ENCODE data around the gene PGBD1. TPM values are rescaled to one million over a fixed set of nuclear protein-coding genes. Genes with fewer than 3 reads are reported as not detected.
A peak's percentile ranks its signal among the peaks of the same experiment; 100 is the strongest.

The PGBD1 gene
- total RNA-seq, 1 donor from 2014 or later: 2.4 TPM

DNA sequence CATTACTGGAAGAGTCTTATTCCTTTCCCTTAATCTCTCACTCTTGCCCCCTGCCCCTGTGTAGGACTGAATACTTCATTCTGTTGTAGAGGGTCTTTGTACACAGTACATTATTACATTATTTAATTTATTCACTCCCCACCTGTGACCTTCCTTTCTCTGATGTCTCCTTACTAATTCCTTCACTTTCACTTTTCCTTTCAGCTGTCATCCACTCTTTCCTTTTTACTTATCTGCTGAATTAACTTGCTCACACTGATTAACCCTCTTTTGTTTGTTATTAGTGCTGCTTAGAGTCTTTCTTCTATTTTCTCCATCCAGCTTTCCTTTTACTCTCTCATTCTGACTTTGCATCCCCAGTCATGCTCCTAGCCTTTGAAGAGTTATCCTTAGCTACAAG is 6.5 kb upstream of the PGBD1 start:
- no peak for FAIRE-seq
- no peak for DNase-seq (ENCODE audit: low read depth)
- Histone ChIP-seq H3K36me3 (ENCODE audit: control insufficient read depth, insufficient read depth, low read length) (peaks cover 6% of the 10 kb centered on the region), H3K27me3 (ENCODE audit: control insufficient read depth, insufficient read depth, low read length) (no peaks in the 10 kb centered on the region), H3K4me3 (ENCODE audit: low read depth, low read length) (no peak overlapping the region)
- TF ChIP-seq, protein P1, sequence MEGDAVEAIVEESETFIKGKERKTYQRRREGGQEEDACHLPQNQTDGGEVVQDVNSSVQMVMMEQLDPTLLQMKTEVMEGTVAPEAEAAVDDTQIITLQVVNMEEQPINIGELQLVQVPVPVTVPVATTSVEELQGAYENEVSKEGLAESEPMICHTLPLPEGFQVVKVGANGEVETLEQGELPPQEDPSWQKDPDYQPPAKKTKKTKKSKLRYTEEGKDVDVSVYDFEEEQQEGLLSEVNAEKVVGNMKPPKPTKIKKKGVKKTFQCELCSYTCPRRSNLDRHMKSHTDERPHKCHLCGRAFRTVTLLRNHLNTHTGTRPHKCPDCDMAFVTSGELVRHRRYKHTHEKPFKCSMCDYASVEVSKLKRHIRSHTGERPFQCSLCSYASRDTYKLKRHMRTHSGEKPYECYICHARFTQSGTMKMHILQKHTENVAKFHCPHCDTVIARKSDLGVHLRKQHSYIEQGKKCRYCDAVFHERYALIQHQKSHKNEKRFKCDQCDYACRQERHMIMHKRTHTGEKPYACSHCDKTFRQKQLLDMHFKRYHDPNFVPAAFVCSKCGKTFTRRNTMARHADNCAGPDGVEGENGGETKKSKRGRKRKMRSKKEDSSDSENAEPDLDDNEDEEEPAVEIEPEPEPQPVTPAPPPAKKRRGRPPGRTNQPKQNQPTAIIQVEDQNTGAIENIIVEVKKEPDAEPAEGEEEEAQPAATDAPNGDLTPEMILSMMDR (IDR thresholded peaks at IDR 0.05; ENCODE audit: insufficient read depth, low read length, severe bottlenecking): no peak

DNA sequence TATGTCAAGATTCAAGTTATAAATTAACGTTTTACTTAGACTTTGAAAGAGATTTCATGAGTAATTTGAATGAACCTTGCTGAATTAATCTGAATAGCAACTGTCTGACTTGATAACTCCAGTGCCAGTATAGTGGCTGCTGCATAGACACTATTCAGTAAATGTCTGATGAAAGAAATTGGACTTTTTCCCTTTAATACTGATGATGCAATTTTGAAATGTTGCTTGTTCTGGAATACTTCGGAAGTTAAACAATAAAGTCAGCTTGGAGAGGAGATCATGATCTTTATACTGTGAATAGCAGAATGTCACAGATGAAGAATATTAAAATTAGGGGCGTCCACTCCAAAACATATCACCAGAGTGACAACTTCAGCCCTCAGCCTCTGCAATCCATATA is 3.6 kb upstream of the PGBD1 start:
- H3K36me3 ChIP-seq (ENCODE audit: control insufficient read depth, insufficient read depth, low read length): peaks cover 1% of the 10 kb centered on the region
- TF ChIP-seq, protein P1 (IDR thresholded peaks at IDR 0.05; ENCODE audit: insufficient read depth, low read length, severe bottlenecking): no peak

DNA sequence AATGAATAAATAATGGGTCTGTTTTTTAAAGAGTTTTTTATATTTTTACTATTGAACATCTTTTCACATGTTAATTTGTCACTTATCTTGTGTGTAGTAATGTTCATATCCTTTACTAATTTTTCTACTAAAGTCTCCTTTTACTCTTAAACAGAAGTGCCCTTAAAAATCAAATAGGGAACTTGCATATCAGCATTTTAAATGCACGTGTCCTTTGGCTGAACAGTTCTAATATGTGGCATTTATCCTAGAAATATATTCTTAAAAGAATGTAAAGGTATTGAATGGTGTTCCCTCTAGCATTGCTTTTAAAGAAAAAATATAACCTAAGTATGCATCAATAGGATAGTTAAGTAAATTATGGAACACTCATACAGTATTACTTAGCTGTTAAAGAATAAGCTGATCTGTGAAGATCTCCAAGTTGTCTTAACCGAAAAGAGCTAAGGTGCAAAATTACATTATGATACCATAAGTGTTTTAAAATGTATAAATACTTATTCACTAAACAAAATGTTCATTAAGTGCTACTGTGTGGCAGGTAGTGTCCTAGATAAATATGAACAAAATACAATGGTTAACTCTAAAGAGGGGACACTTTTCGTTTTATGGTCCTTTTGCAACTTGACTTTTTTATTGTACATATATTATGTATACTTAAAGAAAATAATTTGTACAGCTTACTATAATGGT is 631 bp upstream of the PGBD1 start:
- no peaks in the 10 kb centered on the region for H3K27me3 ChIP-seq (ENCODE audit: control insufficient read depth, insufficient read depth, low read length)
- H3K4me3 ChIP-seq (ENCODE audit: low read depth, low read length): peak overlapping the region; percentile 52
- H3K36me3 ChIP-seq (ENCODE audit: control insufficient read depth, insufficient read depth, low read length): peaks cover 1% of the 10 kb centered on the region
- no peak for DNase-seq (ENCODE audit: low read depth)
- no peak for FAIRE-seq
- TF ChIP-seq, protein P1 (IDR thresholded peaks at IDR 0.05; ENCODE audit: insufficient read depth, low read length, severe bottlenecking): no peak

More for the DNA sequence above, 3.6 kb upstream of the PGBD1 start:
- H3K27me3 ChIP-seq (ENCODE audit: control insufficient read depth, insufficient read depth, low read length): no peaks in the 10 kb centered on the region
- DNase-seq (ENCODE audit: low read depth) (no peak), FAIRE-seq (no peak)
- no peak overlapping the region for H3K4me3 ChIP-seq (ENCODE audit: low read depth, low read length)

DNA sequence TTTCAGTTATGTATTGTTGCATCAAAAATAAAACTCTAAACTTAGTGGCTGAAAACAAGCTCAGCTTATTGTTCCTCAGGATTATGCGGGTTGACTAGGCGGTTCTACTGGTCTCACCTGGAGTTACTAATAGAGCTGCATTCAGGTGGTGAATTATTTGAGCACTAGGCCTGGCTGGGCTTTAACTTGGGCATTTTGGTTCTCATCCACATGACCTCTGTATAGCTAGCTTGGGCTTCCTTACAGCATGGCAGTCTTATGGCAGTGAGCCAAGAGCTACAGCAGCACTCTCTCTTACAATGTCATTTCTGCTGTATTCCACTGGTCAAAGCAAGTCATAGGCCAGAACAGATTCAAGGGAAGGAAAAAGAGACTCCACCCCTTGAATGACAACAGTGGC is 1.6 kb downstream of the PGBD1 start:
- FAIRE-seq: no peak
- Histone ChIP-seq H3K36me3 (ENCODE audit: control insufficient read depth, insufficient read depth, low read length) (no peaks in the 10 kb centered on the region), H3K27me3 (ENCODE audit: control insufficient read depth, insufficient read depth, low read length) (no peaks in the 10 kb centered on the region), H3K4me3 (ENCODE audit: low read depth, low read length) (no peak overlapping the region)
- no peak for DNase-seq (ENCODE audit: low read depth)
- TF ChIP-seq, protein P1 (IDR thresholded peaks at IDR 0.05; ENCODE audit: insufficient read depth, low read length, severe bottlenecking): no peak

DNA sequence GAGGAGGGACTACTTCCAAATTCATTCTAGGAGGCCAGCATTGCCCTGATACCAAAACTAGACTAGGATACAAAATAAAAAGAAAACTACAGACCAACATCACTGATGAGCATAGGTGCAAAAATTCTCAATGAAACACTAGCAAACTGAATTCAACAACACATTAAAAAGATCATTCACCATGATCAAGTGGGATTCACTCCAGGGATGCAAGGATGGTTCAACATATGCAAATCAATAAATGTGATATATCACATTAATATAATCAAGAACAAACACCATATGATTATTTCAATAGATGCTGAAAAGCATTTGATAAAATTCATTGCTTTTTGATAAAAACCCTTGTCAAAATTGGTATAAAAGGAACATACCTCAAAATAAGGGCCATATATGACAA is 10.2 kb downstream of the PGBD1 start:
- Histone ChIP-seq H3K4me3 (ENCODE audit: low read depth, low read length) (no peak overlapping the region), H3K36me3 (ENCODE audit: control insufficient read depth, insufficient read depth, low read length) (no peaks in the 10 kb centered on the region), H3K27me3 (ENCODE audit: control insufficient read depth, insufficient read depth, low read length) (no peaks in the 10 kb centered on the region)
- DNase-seq (ENCODE audit: low read depth) (no peak), FAIRE-seq (no peak)
- TF ChIP-seq, protein P1 (IDR thresholded peaks at IDR 0.05; ENCODE audit: insufficient read depth, low read length, severe bottlenecking): no peak

DNA sequence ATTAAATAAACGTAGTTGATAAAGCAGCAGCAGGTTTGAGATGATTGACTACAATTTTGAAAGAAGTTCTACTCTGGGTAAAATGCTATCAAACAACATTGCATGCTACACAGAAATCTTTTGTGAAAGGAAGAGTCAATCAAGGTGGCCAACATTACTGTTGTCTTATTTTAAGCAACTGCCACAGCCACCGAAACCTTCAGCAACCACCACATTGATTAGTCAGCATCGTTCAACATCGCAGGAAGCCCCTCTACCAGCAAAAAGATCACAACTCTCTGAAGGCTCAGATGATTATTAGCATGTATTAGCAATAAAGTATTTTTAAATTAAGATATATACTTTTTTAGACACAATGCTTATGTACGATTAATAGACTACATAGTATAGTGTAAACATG is 14.0 kb downstream of the PGBD1 start:
- no peak for FAIRE-seq
- TF ChIP-seq, protein P1 (IDR thresholded peaks at IDR 0.05; ENCODE audit: insufficient read depth, low read length, severe bottlenecking): no peak
- DNase-seq (ENCODE audit: low read depth): no peak
- Histone ChIP-seq H3K27me3 (ENCODE audit: control insufficient read depth, insufficient read depth, low read length) (no peaks in the 10 kb centered on the region), H3K4me3 (ENCODE audit: low read depth, low read length) (no peak overlapping the region), H3K36me3 (ENCODE audit: control insufficient read depth, insufficient read depth, low read length) (no peaks in the 10 kb centered on the region)
